MCF 10A (cell line): ENCODE measurements around the gene FAM118B. TPM values are rescaled to one million over a fixed set of nuclear protein-coding genes. Genes with fewer than 3 reads are reported as not detected.

Source experiments
- BruUV-seq: library from RNA; stranded (reverse); fragments of 400-500 nt; replicated peaks from 2 replicates; lab custom pipeline; 2021; lab: Mats Ljungman, UMichigan
- CTCF ChIA-PET: fragments of 300-600 bp; sonication (Branson Sonifier 250); formaldehyde crosslinking; extraction: SDS; loops from one replicate; lab custom pipeline; 2021; ENCODE audit warnings: antibody characterized with exemption, inconsistent platforms; lab: Yijun Ruan, JAX
- POLR2A ChIA-PET: fragments of 300-600, 350-650 bp; sonication (Branson Sonifier 250); formaldehyde crosslinking; extraction: SDS; loops from one replicate; lab custom pipeline; 2020; ENCODE audit warnings: antibody characterized with exemption, inconsistent platforms; lab: Yijun Ruan, JAX
- DNase-seq: peaks from one replicate; pipeline ENCODE4 v3.0.0-alpha.2; 2018; ENCODE audit not compliant: unreplicated experiment
- H3K27ac Mint-ChIP-seq: one replicate; pipeline ENCODE4 v1.8.0; 2022; ENCODE audit warnings: mild to moderate bottlenecking, low read depth, mixed read lengths; ENCODE audit not compliant: unreplicated experiment
- H3K27me3 Mint-ChIP-seq: one replicate; pipeline ENCODE4 v1.8.0; 2022; ENCODE audit warnings: mixed read lengths; ENCODE audit not compliant: insufficient read depth, unreplicated experiment
- H3K36me3 Mint-ChIP-seq: one replicate; pipeline ENCODE4 v1.8.0; 2022; ENCODE audit warnings: mild to moderate bottlenecking, moderate library complexity, mixed read lengths; ENCODE audit not compliant: insufficient read depth, unreplicated experiment
- H3K4me1 Mint-ChIP-seq: one replicate; pipeline ENCODE4 v1.8.0; 2022; ENCODE audit warnings: mixed read lengths; ENCODE audit not compliant: insufficient read depth, unreplicated experiment
- H3K4me3 Mint-ChIP-seq: one replicate; pipeline ENCODE4 v1.8.0; 2022; ENCODE audit warnings: mild to moderate bottlenecking, moderate library complexity, mixed read lengths; ENCODE audit not compliant: unreplicated experiment
- H3K9me3 Mint-ChIP-seq: one replicate; pipeline ENCODE4 v1.8.0; 2022; ENCODE audit warnings: mixed read lengths; ENCODE audit not compliant: unreplicated experiment
- intact Hi-C: fragments of 100-400 bp; cut with micrococcal nuclease; formaldehyde crosslinking; loops from 2 replicates; pipeline ENCODE4 v1.14.1; 2022
- total RNA-seq: library from RNA; stranded (reverse); gene quantifications from 2 replicates; pipeline ENCODE4 v1.2.3, GENCODE V29; 2022
- TF ChIP-seq, protein P1 (sequence below): fragments of 200-600 bp; IDR thresholded peaks from one replicate; pipeline ENCODE4 v1.8.0; 2022; ENCODE audit warnings: antibody characterized with exemption, mild to moderate bottlenecking; ENCODE audit not compliant: unreplicated experiment

The FAM118B gene
- total RNA-seq, 1 experiment from 2014 or later: 8.3 TPM

DNA sequence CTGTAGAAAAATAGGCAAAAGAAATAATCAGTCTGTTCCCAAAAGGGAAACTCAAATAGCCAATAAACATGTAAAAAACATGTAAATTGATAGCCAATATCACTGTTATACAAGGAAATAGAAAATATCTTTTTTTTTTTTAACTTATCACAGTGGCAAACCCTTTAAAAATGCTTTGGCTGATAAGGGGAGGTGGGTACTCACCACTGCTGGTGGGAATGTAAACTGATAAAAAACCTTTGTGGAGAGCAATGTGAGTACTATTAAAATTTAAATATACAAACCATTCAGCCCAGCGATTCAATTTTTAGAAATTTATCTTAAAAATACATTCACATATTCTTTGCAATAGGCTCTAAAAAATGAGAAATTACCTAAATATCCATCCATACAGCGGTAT lies 3.7 kb upstream of the FAM118B start:
- ChIA-PET CTCF (interaction anchor here (1.3 kb wide), 1 partner anchor 13 kb away, joined by 4 read pairs; no protein-coding TSS in a partner anchor), POLR2A (no interaction called here)
- no TSS peak for BruUV-seq
- no peaks in the 10 kb centered on the region for H3K27me3 Mint-ChIP-seq
- TF ChIP-seq, protein P1, sequence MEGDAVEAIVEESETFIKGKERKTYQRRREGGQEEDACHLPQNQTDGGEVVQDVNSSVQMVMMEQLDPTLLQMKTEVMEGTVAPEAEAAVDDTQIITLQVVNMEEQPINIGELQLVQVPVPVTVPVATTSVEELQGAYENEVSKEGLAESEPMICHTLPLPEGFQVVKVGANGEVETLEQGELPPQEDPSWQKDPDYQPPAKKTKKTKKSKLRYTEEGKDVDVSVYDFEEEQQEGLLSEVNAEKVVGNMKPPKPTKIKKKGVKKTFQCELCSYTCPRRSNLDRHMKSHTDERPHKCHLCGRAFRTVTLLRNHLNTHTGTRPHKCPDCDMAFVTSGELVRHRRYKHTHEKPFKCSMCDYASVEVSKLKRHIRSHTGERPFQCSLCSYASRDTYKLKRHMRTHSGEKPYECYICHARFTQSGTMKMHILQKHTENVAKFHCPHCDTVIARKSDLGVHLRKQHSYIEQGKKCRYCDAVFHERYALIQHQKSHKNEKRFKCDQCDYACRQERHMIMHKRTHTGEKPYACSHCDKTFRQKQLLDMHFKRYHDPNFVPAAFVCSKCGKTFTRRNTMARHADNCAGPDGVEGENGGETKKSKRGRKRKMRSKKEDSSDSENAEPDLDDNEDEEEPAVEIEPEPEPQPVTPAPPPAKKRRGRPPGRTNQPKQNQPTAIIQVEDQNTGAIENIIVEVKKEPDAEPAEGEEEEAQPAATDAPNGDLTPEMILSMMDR: no peak
- H3K4me3 Mint-ChIP-seq: no peak overlapping the region
- H3K4me1 Mint-ChIP-seq: peaks cover 18% of the 10 kb centered on the region
- no peak overlapping the region for H3K27ac Mint-ChIP-seq
- no peak for DNase-seq
- H3K36me3 Mint-ChIP-seq: peaks cover 60% of the 10 kb centered on the region
- no peaks in the 10 kb centered on the region for H3K9me3 Mint-ChIP-seq
- intact Hi-C loops: no loop called here

DNA sequence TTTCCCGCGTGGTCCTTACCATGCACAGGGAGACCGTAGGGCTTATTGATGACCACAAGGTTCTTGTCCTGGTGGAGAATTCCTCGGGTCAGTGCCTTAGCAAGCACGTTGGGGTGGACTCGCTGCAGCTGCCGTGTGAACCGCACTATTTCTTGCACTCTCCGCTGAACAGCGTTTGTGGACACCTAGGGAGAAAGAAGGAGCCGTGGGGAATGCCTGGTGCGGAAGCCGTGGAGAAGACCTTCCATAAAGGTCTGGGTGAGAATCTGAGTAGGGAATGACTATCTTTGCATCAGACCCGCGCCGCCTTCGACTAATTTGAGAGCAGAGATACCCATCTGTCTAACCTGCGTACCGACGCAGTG lies 729 bp upstream of the FAM118B start:
- Mint-ChIP-seq H3K4me1 (peaks cover 18% of the 10 kb centered on the region), H3K27me3 (no peaks in the 10 kb centered on the region), H3K36me3 (peaks cover 34% of the 10 kb centered on the region), H3K27ac (peak overlapping the region; percentile 96), H3K4me3 (peak overlapping the region; percentile 96), H3K9me3 (no peaks in the 10 kb centered on the region)
- DNase-seq: no peak
- BruUV-seq: no TSS peak
- ChIA-PET POLR2A (interaction anchor here (0.9 to 3.1 kb wide), 10 partner anchors 10 to 323 kb away, joined by 3 to 18 read pairs (median 6); partner anchors contain the start of genes FOXRED1, HYLS1, PUS3 and SRPRA), CTCF (interaction anchor here (0.7 to 1.3 kb wide), 2 partner anchors 268 to 899 kb away, joined by 3 read pairs; no protein-coding TSS in a partner anchor)
- intact Hi-C loops: loop anchor here (1.0 kb wide), 1 partner anchor 57 kb away; the partner anchor contains the start of gene SRPRA
- TF ChIP-seq, protein P1: no peak

DNA sequence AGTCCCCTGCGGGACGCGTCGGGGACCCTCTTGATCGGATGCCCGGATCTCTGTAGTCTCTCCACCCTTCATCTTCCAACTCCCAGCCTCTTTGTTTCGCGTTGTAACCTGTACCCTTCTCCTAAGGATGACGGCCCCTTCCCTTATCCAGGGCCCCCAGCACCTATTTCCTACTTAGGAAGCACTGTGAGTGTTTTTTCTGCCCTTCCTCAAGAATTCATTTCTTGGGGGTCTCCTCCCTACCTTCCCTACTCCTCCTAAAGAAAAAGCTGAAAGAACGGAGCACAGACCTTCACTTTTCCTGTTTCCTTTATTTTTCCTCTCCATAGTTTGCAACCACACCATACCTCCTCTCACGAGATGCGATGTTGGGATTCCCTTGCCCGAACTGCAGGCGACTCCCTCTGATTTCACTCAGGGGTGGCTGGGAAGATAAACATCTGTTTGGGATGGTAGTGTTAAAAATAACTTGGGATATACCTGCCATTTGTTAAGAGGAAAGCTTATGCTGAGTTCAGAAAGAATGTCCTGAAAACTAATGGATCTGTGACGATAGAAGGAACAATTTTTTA lies 593 bp downstream of the FAM118B start:
- H3K9me3 Mint-ChIP-seq: no peaks in the 10 kb centered on the region
- peak overlapping the region; percentile 96 for H3K27ac Mint-ChIP-seq
- TSS peak; percentile 67 for BruUV-seq
- CTCF ChIA-PET: interaction anchor here (1.0 to 2.0 kb wide), 4 partner anchors 9 to 290 kb away, joined by 3 to 6 read pairs (median 5); no protein-coding TSS in a partner anchor
- peak overlapping the region; percentile 96 for H3K4me3 Mint-ChIP-seq
- POLR2A ChIA-PET: interaction anchor here (0.6 to 3.1 kb wide), 16 partner anchors 9 to 619 kb away, joined by 3 to 18 read pairs (median 4); partner anchors contain the start of genes FOXRED1, PUS3, SRPRA and STT3A
- TF ChIP-seq, protein P1: no peak
- no peaks in the 10 kb centered on the region for H3K27me3 Mint-ChIP-seq
- intact Hi-C loops: no loop called here
- H3K4me1 Mint-ChIP-seq: peaks cover 18% of the 10 kb centered on the region
- no peak for DNase-seq
- H3K36me3 Mint-ChIP-seq: peaks cover 22% of the 10 kb centered on the region

DNA sequence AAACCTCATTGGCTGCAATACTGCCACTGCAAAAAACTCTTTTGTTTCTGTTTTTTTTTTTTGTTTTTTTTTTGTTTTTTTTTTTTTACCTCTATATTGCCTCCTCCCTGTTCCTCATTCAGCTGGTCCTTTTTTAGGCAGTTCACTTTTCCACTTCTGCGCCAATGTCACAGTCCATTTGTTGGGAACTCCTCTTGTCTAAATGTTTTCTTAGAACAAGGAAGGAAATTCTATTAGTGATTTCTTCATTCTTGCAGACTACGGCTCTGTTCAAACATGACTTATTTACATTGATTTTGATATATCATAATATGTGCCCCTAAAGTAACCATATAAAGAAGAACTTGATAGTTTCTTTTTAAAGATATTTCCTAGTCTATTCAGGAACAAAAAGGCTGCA lies 2.9 kb downstream of the FAM118B start:
- no peak for DNase-seq
- intact Hi-C loops: no loop called here
- H3K4me3 Mint-ChIP-seq: no peak overlapping the region

More for the DNA sequence above, 2.9 kb downstream of the FAM118B start:
- CTCF ChIA-PET: no interaction called here
- BruUV-seq: no TSS peak
- Mint-ChIP-seq H3K36me3 (peaks cover 2% of the 10 kb centered on the region), H3K27me3 (no peaks in the 10 kb centered on the region), H3K9me3 (no peaks in the 10 kb centered on the region), H3K27ac (no peak overlapping the region), H3K4me1 (peaks cover 18% of the 10 kb centered on the region)
- POLR2A ChIA-PET: no interaction called here
- TF ChIP-seq, protein P1: no peak
